NB4 (cell line): ENCODE data around the gene CELF6.

Source experiments
- CTCF ChIP-seq: IDR thresholded peaks from one replicate; pipeline ENCODE4 v1.5.1; 2012; ENCODE audit warnings: low read depth, low read length
- MAX ChIP-seq: IDR thresholded peaks from 2 replicates; pipeline ENCODE4 v1.6.1; 2011; ENCODE audit warnings: low read depth, low read length
- MYC ChIP-seq: IDR thresholded peaks from 2 replicates; pipeline ENCODE4 v1.6.1; 2011; ENCODE audit warnings: low read depth, low read length
- POLR2A ChIP-seq: IDR thresholded peaks from 2 replicates; pipeline ENCODE4 v1.6.1; 2011; ENCODE audit warnings: mild to moderate bottlenecking; ENCODE audit not compliant: insufficient read length; ENCODE audit errors: extremely low read depth

- TF ChIP-seq CTCF (no peak), MAX (no peak), POLR2A (no peak), MYC (no peak)
Observed at GRCh38 chr15:72318408-72318942, 1.5 kb downstream of the CELF6 start.
